CD4-positive, alpha-beta T cell treated with Interleukin-6 at 100 ng/mL for 8 hours (primary cell): ENCODE results near the gene RAPGEF4.

ENCODE experiments used
- DNase-seq: peaks from one replicate; pipeline ENCODE4 v3.0.0-alpha.2; 2020; ENCODE audit warnings: mixed read lengths, low spot score

The RAPGEF4 gene

DNA sequence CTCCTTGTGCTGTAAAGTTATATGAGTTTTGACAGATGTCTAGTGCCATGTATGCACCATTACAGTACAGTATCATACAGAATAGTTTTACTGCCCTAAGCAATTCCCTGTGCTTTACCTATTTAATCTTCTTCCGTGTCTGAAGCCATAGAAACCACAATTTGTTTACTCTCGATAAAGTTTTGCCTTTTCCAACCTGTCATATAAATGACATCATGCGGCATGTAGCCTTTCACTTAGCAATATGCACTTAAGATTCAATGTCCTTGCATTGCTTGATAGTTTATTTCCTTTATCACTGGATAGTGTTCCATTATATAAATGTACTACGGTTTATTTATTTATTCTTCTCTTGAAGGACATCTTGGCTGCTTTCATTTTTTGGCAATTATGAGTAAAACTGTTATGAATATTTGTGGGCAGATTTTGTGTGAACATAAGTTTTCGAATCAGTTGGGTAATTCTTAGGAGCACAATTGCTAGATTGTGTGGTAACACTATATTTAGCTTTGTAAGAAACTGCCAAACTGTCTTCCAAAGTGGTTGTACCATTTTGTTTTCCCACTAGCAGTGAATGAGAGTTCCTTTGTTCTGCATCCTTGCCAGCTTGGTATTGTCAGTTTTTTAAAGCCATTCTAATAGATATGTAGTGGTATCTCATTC, 203.2 kb downstream of the RAPGEF4 start:
- DNase-seq: no peak

DNA sequence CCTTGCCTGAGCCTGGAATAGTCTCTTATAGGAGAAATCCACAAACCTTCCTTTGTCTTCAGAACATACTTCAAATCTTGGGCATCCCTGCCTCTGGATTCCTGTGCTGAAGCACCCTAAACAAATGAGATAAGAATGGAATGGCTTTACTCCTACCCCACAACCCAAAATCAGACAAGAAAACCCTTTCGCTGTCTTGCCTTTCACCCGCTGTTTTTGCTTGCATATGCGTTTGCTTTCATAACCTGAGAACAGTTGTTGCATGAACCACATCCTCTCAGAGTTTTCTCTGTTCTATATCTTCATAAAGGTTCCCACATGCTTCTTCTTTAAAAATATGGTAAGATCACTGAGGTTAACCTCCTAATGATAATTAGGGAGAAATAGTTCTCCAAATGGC, 207.9 kb downstream of the RAPGEF4 start:
- DNase-seq: no peak

DNA sequence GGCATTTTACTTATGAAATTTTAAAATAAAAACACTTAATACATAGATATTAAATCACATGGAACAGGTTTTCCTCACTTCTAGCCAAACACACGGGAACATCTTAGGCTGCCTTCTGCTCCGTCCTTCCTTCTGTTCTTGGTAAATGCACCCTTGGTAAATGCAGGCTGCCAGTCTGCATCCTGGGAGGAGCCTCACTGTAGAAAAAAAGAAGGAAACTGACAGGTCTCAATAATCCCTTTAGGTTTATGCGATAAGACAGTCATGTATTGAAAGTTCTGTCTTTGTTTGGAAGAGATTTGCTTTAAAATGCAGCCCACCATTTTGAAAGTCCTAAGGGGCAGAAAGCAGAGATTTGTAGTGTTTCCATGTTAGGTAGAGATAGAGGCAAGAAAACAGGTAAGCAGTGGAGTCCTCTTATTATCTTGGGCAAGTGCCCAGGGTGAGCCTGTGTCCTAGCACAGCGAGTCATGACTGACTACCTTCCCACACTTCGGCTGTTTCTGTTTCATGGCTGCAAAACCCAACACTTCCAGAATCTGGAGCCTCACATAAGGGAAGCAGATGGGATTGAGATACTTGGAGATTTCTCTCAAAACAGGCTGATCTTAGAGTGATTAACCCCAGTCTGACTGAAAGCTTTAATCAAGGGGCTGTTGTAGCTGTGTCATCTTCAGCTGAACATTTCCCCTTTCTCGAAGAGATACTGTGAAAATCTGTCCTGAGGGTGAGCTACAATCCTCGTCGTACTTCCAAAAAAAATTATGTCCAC, 208.6 kb downstream of the RAPGEF4 start:
- no peak for DNase-seq

DNA sequence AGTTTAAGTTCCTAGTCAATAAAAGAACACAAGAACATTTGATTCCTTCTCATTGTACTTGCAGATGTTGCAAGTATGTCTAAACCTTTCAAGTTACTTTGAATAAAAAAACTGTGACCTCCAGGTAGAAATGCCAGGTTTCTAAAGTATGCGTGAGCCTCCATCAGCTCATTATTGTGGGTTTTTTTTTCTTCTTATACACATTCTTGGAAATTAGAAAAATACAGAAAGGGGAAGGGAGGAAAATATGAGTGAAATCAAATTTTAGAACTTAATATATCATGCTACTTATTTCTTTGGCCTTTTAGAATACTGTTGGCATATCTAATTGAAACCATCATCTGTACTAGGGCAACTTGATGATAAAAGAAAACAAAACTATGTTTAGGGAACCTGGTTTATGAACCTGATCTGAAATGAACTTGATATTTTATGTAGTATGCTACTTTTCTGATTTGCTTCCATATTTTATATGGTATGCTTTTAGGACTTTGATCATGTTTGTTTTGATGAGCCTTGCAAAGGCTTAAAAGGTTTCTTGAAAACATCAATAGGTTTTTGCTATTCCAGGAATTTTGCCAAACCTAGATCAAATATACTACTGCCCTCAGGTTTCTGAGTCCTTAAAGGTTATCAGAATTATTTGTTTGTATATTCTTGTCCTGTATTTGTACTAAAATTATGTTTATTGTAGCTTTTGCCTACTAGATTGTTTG, 209.3 kb downstream of the RAPGEF4 start:
- DNase-seq: no peak

DNA sequence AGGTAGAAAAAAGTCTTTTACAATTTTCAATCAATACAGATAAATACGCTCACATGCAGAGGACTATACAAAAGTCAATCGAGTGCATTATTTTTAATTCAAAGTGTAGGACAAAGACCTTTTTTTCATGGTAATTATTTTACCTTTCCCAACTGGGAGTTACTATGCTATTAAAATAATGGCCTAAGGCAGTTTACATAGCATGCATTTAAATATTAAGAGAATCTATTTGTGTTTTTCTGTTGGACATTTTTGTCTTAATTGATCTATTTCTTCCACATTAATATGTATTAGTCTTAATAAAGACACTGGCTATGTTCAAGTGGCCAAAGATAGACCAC, 209.8 kb downstream of the RAPGEF4 start:
- DNase-seq: no peak

DNA sequence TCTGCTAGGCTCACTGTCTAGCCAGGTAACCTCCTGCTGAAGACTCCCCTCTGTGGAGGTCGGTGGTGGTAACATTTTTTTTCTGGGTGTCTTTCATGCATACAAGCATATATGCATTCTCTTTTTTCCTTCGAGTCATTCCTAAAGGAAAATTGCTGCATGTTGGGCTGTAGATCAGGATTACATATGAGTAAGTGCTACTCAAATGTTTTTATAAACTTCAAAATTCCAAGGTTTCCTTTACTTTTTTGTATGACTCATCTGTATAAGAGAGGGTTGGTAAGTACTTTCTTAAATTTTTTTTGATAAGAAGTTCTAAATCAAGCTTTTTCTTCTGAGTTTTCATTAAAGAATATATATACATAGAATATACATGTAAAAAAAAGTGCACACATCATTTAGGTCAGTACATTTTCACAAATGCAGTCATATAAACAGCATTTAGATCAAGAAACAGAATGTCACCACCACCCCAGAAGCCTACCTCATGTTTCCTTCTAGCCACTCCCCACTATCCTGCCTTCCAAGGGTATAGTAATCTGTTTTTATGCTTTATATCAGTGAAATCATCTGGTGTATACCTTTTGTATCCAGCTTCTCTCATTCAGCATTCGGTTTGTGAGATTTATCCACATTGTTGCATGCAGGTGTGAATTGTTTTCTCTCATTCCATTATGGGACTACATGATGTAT, 212.0 kb downstream of the RAPGEF4 start:
- DNase-seq: no peak

DNA sequence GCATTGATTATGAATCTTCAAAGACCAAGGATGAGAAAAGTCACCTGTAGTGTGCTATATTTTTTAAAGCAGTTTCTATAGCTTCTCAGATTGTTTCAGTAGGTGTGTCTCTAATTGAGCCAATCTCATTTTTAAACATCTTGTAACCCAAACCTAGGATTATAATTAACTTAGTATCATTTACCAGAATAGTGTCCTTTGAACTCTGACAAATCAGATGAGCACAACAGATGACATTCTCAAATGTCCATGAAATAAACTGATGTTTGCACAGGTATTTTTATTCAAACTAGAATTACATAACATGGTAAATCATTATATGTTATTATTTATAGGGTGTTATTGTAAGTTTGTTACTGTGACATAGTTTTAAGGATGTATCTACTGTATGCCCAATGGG, 213.9 kb downstream of the RAPGEF4 start:
- DNase-seq: no peak

DNA sequence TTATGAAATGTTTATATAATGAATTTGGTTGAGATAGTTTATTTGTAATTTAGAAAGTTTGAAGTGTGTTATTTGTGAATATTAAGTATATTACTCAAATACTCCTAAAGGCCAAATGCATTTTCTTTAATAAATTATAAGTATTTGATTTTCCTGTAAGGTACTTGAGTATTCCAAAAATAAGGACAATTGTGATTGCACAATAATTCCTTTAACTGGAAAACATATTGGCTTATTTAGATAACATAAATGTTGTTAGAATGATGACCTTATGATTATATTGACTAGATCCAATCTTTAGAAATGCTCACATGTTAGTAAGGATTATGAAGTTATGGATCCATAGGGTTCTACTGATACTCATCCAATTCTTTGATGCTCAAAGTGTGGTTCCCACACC, 214.9 kb downstream of the RAPGEF4 start:
- DNase-seq: no peak

DNA sequence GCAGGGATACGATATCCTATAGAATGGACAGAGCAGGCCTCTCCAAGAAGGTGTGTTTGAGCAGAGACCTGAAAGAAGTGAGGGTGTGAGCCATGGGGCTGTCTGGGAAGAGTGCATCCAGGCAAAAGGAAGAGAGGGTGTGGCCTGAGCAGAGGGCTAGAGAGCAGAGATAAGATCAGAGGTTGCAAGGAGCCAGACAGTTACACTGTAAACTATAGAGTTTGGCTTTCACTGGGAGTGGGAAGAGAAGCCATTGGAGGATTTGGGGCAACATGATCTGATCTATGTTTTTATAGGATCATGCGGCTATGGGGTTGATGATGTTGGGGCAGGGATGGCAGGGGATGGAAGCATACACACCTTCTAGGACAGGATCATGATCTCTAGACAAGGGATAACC, 215.9 kb downstream of the RAPGEF4 start:
- DNase-seq: no peak

DNA sequence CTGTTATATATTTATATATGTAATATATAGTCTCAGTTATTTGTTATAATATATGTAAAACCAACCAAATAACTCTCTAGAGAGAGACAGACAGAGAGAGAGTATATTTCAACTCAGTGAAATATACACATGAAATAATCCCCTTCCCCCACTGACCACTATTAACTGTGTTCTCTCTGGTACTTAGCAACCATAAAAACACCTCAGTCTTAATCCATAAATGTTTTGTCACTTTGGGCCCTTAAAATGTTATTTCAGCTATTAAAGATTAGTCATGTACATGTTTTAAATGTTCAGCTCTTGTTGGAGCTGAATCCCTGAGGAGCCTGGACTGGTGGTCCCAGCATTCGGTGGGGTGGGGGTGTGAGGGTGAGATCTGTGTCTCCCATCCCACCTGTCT, 217.8 kb downstream of the RAPGEF4 start:
- no peak for DNase-seq

DNA sequence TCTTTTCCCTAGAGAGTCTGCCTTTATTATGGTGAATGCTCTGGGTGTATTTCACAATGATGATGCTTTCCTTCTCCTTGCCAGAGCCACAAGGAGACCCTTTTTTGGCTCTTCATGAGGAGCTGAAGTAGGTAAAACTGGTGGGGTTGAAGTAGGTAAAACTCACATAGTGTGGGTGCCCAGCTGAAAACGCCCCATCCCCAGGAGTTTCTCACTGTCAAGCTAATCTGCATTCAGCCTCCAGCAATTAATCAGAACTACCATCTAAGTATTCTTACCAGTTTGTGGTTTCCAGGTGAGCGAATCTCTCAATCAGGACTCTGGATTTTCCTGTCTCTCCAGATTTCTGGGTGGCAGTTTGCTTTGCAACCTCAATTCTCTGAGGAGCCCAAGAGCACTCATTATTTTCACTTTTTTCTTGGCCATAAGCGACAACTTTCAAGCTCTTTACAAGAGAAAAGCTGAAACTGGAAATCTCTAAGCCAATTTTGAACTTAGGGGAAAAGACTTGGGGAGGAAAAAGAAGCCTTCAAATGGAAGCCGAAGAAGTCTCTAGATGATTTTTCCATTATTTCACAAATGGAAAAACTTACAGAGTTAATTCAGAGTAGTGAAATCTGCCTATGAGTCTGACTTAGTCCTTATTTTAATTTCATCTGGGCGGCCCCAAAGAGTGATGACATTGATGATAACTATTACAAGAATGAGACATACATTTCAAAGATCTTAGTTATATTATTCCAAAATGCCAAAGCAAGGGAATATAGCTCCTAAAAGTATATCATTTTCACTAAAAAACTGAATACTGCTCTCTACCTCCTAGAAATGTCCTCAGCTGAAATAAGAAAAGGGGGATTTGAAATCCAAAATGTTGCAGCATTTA, 218.6 kb downstream of the RAPGEF4 start:
- no peak for DNase-seq

DNA sequence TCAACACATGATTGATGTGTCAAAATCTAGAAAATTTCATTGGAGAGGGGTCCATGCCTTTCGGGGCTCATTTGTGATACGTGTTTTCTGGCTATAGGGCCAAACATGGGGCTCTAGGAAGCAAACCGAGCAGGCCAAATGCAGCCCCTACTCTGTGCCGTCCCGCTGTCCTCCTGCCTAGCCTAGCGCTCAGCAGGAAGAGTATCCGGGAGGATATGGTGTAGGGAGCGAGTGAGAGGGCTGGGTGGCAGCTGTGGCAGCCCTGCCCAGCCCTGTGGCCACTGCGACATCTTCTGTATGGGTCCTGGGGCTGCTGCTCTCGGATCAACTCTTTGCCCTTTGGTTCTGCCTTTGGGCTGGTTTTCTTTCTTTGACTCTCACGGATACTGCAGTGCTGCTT, 219.9 kb downstream of the RAPGEF4 start:
- DNase-seq: no peak

DNA sequence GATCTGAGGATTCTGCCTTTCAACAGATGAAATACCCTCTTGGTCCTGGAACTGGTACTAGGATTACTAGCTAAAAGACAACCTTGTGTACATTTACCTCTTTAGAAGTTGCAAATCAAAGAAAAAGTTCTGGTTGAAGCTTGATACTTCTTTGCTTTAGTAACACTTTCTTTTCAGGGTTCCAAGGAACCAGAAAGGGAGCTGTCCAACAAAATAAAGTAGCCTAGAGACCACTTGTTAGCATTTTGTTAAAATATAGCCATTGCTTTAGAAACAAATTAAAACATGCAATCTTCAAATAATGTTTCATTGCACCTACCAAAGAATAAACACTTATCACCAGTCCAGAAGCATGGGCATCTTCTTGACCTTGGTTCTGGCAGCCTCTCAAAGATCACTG, 222.1 kb downstream of the RAPGEF4 start:
- DNase-seq: no peak

DNA sequence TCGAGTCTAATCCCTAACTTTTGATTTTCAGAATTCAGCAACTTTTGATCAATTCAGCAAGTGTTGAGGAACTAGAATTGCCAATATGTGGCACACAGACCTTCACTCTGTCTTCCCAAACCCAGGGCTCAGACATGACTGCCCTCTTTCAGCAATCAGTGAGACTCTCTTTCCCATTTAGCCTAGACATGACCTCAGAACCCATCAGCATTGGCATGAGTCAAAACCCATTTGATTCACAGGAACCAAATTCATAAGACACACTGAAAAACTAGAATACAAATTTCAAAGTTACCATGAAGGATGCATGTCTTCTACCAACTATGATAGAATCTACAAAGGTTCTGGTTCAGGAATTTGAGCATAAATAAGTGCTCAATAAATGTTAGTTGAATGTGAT, 226.4 kb downstream of the RAPGEF4 start:
- DNase-seq: no peak

DNA sequence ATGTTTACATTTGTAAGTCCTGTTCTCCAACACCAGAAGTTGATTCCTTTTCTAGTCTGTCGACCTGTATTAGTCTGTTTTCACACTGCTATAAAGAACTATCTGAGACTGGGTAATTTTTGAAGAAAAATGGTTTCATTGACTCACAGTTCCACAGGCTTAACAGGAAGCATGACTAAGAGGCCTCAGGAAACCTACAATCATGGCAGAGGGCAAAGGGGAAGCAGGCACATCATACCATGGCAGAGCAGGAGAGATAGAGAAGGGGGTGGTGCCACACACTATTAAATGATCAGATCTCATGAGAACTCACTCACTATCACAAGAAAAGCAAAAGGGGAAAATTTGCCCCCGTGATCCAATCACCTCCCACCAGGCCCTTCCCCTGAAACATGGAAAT, 227.2 kb downstream of the RAPGEF4 start:
- DNase-seq: no peak

DNA sequence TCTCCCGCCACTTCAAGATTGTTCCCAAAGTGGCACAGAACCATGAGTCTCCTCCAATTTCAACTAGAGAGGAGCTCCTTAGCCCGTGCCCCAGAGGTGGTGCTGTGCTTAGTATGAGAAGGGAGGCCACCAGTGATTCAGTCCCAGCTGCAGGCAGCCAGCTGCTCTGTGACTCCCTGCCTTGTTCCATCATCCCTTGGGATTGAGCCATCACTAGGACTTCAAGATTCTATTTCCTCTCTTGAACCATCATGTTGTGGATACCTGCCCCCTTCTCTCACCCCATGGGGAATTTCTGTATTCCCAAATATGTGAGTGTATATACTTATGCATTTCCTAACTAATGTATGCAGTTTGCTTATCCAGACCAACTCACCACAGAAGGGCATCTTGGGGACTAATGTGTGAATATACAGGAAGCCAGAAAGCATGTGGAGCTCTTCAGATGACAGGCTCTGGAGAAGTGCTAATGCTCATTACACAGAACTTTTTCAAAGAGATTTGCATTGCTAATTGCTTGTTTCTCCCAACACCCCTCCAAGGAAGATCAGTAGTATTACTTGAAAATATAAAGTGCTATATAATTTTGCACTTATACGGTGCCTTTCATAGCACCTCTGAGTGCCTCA, 229.0 kb downstream of the RAPGEF4 start:
- no peak for DNase-seq

DNA sequence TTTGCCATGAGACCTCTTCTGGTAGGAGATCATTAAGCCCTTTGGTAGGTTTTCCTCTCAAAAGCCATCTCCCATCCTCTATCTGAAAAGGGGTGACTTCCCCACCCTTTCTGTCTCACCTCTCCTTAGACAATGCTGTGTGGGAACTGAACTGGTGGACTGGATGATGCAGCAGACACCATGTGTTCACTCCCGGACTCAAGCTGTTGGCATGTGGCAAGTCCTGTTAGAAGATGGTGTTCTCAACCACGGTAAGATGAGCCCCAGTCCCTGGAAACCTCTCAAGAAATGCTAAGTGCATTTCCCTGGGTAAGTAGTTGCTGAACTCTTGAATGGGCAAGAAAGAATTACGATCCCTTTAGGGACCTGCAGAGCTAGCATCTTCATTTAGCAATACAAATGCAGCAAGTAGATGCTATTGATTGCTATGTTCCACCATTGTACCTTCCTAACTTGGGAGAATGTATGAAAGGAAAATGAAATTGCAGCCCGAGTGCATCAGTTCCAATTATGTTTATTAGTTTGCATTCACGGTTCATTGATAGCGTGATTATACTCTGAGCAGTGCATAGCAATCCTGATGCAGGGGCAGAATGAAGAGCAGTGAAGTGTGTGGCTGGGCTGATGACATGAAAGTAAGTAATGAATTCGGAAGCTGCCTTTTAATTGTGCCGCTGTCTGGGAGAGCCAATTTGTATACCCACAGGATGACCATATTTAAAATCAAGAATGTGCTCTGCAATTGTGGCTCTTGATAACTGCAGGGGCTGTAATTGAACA, 230.0 kb downstream of the RAPGEF4 start:
- DNase-seq: no peak

DNA sequence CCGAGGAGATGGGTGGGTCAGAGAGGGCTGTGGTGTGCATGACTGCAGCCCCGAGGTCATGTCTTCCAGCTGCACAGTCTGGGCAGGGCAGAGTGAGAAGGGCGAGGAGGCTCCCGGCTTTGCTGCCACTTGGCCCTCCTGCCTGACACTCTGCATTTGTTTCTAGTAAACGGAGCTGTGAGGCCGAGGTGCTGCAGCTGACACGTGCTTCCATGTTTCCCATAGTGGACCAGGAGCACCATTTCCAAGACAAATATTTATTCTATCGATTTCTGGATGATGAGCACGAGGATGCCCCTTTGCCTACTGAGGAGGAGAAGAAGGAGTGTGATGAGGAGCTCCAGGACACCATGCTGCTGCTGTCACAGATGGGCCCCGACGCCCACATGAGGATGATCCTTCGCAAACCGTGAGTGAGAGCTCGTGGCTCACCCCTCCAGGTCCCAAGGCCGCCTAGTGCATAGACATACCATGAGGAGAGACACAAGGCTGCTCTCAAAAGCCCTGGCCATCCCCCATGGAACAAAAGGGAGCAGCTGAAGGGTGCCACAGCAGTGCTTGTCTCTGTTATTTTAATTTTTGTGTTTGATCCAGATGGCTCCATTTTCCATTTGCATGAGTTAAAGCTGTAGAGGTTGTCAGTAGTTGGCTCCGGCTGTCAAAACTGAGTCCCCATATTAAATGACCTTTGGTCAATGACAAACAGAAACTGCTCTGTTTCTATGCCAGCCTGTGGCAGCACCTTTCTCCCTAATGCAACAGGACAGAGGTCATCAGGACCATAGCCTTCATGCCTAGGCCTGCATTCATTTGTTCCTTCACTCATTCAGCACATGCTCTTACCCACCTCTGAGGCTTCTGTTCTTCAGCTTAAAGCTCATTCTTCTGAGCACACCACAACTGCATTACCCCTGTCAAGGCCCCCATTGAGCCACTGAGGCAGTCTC, 231.7 kb downstream of the RAPGEF4 start:
- DNase-seq: no peak

DNA sequence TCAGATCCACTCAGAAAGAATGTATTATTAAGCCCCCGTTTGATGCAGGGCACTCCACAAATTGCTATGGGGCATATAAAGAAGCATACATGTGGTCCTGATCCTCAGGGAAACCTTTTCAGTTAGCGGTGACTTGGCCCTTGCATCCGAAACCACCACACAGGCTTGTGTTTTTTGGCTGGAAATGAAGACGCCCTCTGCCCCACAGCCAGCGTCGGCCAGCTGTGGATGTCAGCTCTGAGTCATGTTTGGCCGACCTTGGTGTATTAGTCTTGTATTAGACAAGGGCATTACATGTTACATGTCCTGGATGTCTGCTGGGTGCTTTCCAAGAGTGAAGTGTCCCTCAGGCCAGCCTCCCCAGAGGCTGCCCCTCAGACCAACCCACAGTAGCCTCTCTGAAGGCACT, 232.4 kb downstream of the RAPGEF4 start:
- DNase-seq: no peak
